Uterus (tissue), 2 donors: ENCODE measurements around the gene LRRC28.

Source experiments
- CTCF ChIP-seq, 4 experiments: fragments of 200-600 bp in 2 of 4; fragments of 450-650 bp in 2 of 4; sonication (generic) in 2 of 4; IDR thresholded peaks; one replicate each; pipeline ENCODE4 v1.5.1; 2016 to 2019; ENCODE audit warnings: antibody characterized with exemption in 4 of 4, mild to moderate bottlenecking in 2 of 4, moderate library complexity in 1 of 4
- POLR2A ChIP-seq, 2 donors: fragments of 450-650 bp; IDR thresholded peaks; one replicate each; pipeline ENCODE4 v1.6.1; 2016; ENCODE audit warnings: antibody characterized with exemption in 2 of 2, mild to moderate bottlenecking in 1 of 2, moderate library complexity in 1 of 2

DNA sequence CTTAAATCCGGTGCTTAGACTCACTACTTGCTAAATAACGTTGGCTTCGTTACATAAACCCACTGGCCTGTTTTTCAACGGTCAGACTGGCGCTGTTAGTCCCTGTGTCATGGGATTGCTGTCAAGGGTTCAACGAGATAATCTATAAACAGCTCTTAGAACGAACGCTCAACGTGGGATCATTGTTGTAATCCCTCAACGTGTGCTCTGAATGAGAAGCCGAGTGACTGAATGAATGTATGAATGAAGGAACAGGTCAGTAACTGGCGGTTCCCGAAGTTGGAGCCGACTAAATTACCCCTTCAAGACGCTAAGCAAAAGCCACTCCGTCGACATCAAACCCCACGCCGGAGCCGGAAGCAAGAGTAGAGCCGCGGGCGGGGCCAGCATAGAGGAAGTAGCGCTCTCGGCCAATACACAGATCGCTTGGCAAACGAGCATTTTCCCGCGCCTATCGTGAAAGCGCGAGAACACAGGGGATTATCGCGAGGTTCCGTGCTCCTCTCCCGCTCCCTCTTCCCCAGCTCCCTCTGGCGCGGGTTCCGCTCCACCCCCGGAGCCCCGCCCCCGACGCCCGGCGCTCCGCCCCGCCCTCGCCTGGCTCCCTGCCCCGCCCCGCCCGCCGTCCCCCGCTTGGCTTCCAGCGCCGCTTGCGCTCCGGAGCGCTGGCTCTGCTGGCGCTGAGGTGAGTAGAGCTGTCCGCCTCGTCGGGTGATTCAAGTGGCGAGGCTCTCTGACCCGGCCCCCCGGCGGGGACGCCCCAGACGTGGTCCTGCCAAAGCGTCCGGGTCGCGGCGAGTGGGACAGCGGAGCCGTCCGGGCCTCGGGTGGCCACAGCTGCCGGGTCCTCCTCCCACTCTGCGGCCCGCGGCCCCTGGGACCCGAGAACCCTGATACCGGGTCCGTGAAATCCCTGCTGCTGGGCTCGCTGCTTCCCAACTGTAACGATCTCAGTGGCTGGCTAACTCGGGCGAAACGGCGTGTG is at the start of gene LRRC28:
- TF ChIP-seq CTCF (IDR thresholded peaks at IDR 0.05) (no peak), POLR2A (IDR thresholded peaks at IDR 0.05) (peak; percentile 77 to 94)
